SK-N-SH (cell line): ENCODE data around the gene IMPA2.

Experiments used
- CHD2 ChIP-seq: fragments of 150-350 bp; IDR thresholded peaks from 2 replicates; pipeline ENCODE4 v1.6.1; 2018; ENCODE audit warnings: low read length; ENCODE audit not compliant: partially characterized antibody
- CTCF ChIP-seq: fragments of 200-600 bp; sonication (generic); IDR thresholded peaks from 2 replicates; pipeline ENCODE4 v1.6.1; 2017; ENCODE audit warnings: antibody characterized with exemption, mild to moderate bottlenecking, moderate library complexity
- ELF1 ChIP-seq: IDR thresholded peaks from 2 replicates; pipeline ENCODE4 v1.4.0; 2012
- EP300 ChIP-seq, 2 experiments: IDR thresholded peaks; 2 replicates each; pipeline versions ENCODE4 v1.4.0 to v1.6.1; 2012; ENCODE audit warnings: borderline replicate concordance in 1 of 2, low read depth in 1 of 2, low read length in 1 of 2
- PBX3 ChIP-seq: IDR thresholded peaks from 2 replicates; pipeline ENCODE4; 2012
- POLR2AphosphoS5 ChIP-seq: IDR thresholded peaks from 2 replicates; pipeline ENCODE4 v1.6.1; 2012; ENCODE audit warnings: low read depth, low read length
- RXRA ChIP-seq: IDR thresholded peaks from 2 replicates; pipeline ENCODE4 v1.4.0; 2012; ENCODE audit warnings: low read depth, mild to moderate bottlenecking, borderline replicate concordance
- TAF1 ChIP-seq: IDR thresholded peaks from 2 replicates; pipeline ENCODE4 v1.6.1; 2012; ENCODE audit warnings: low read depth, mild to moderate bottlenecking, low read length, moderate library complexity, borderline replicate concordance
- USF1 ChIP-seq: IDR thresholded peaks from 2 replicates; pipeline ENCODE4 v1.4.0; 2012; ENCODE audit warnings: low read depth, borderline replicate concordance

GRCh38 chr18:12017081-12017480, 35.8 kb downstream of the IMPA2 start:
- TF ChIP-seq CTCF (no peak), EP300 (IDR thresholded peaks at IDR 0.05; ENCODE audit: borderline replicate concordance in 1 of 2, low read depth in 1 of 2, low read length in 1 of 2) (no peak), RXRA (no peak), ELF1 (no peak), TAF1 (no peak), POLR2AphosphoS5 (no peak), PBX3 (no peak), CHD2 (no peak), USF1 (no peak)
